Measurements from ENCODE around the gene TATDN3.

GRCh38 chr1:212791261-212791675 lies 426 bp upstream of the TATDN3 start:
- TF ChIP-seq POLR2A (IDR thresholded peaks at IDR 0.05) (no peak), CTCF (IDR thresholded peaks at IDR 0.05) (no peak), POLR2AphosphoS5 (IDR thresholded peaks at IDR 0.05) (no peak)

All from breast epithelium (tissue), 3 donors.